ENCODE results near the gene LOXHD1. TPM values are rescaled to one million over a fixed set of nuclear protein-coding genes. Genes with fewer than 3 reads are reported as not detected.

LOXHD1 gene
- total and polyA plus RNA-seq, 4 experiments from 2014 or later, result not detected

GRCh38 chr18:46591783-46592391 is 65.1 kb downstream of the LOXHD1 start:
- intact Hi-C loops (cut with micrococcal nuclease), result no loop called here
- Histone ChIP-seq H3K36me3 (ENCODE audit: insufficient read depth, low read length) (no peaks in the 10 kb centered on the region), H3K27ac (ENCODE audit: low read depth, low read length) (no peak overlapping the region), H3K9me3 (ENCODE audit: control insufficient read depth in 1 of 2, low read length in 2 of 2) (no peaks in the 10 kb centered on the region), H3K27me3 (ENCODE audit: insufficient read depth, low read length) (no peaks in the 10 kb centered on the region), H3K4me1 (ENCODE audit: insufficient read depth, low read length) (no peaks in the 10 kb centered on the region), H3K4me3 (ENCODE audit: low read length in 2 of 2) (no peak overlapping the region)
- H3K4me1 Mint-ChIP-seq, result no peaks in the 10 kb centered on the region
- no peak overlapping the region for H3K4me3 Mint-ChIP-seq
- no peaks in the 10 kb centered on the region for H3K9me3 Mint-ChIP-seq
- H3K36me3 Mint-ChIP-seq, result no peaks in the 10 kb centered on the region
- CTCF ChIA-PET (ENCODE audit: partially characterized antibody), result no interaction called here
- peaks cover 10 to 17% of the 10 kb centered on the region in 2 donors for H3K27me3 Mint-ChIP-seq
- POLR2A ChIA-PET (ENCODE audit: partially characterized antibody), result no interaction called here
- no peak for DNase-seq
- no peak overlapping the region for H3K27ac Mint-ChIP-seq

GRCh38 chr18:46590103-46590502 is 66.9 kb downstream of the LOXHD1 start:
- Histone ChIP-seq H3K4me3 (ENCODE audit: low read length in 2 of 2) (no peak overlapping the region), H3K9me3 (ENCODE audit: control insufficient read depth in 1 of 2, low read length in 2 of 2) (no peaks in the 10 kb centered on the region), H3K27me3 (ENCODE audit: insufficient read depth, low read length) (no peaks in the 10 kb centered on the region), H3K36me3 (ENCODE audit: insufficient read depth, low read length) (no peaks in the 10 kb centered on the region), H3K27ac (ENCODE audit: low read depth, low read length) (no peak overlapping the region), H3K4me1 (ENCODE audit: insufficient read depth, low read length) (no peaks in the 10 kb centered on the region)
- Mint-ChIP-seq H3K27ac (no peak overlapping the region), H3K4me1 (no peaks in the 10 kb centered on the region), H3K9me3 (no peaks in the 10 kb centered on the region), H3K4me3 (no peak overlapping the region), H3K36me3 (no peaks in the 10 kb centered on the region), H3K27me3 (peaks cover 10% of the 10 kb centered on the region in 2 donors)
- no peak for DNase-seq
- intact Hi-C loops (cut with micrococcal nuclease), result no loop called here
- POLR2A ChIA-PET (ENCODE audit: partially characterized antibody), result no interaction called here
- CTCF ChIA-PET (ENCODE audit: partially characterized antibody), result no interaction called here

- no peak overlapping the region for H3K27ac ChIP-seq (ENCODE audit: low read depth, low read length)
- no peaks in the 10 kb centered on the region for H3K36me3 ChIP-seq (ENCODE audit: insufficient read depth, low read length)
- no peaks in the 10 kb centered on the region for H3K4me1 ChIP-seq (ENCODE audit: insufficient read depth, low read length)
- intact Hi-C loops (cut with micrococcal nuclease), result no loop called here
- CTCF ChIA-PET (ENCODE audit: partially characterized antibody), result no interaction called here
- H3K9me3 ChIP-seq (ENCODE audit: control insufficient read depth in 1 of 2, low read length in 2 of 2), result no peaks in the 10 kb centered on the region
- no peaks in the 10 kb centered on the region for H3K4me1 Mint-ChIP-seq
- no peaks in the 10 kb centered on the region for H3K36me3 Mint-ChIP-seq
- H3K4me3 Mint-ChIP-seq, result no peak overlapping the region
- no peaks in the 10 kb centered on the region for H3K27me3 ChIP-seq (ENCODE audit: insufficient read depth, low read length)
- POLR2A ChIA-PET (ENCODE audit: partially characterized antibody), result no interaction called here
- H3K27ac Mint-ChIP-seq, result no peak overlapping the region
- no peak for DNase-seq
- no peaks in the 10 kb centered on the region for H3K9me3 Mint-ChIP-seq
- no peak overlapping the region for H3K4me3 ChIP-seq (ENCODE audit: low read length in 2 of 2)
- H3K27me3 Mint-ChIP-seq, result peaks cover 6 to 8% of the 10 kb centered on the region in 2 donors
These were observed 67.9 kb downstream of the LOXHD1 start for GRCh38 chr18:46588971-46589660.

DNA sequence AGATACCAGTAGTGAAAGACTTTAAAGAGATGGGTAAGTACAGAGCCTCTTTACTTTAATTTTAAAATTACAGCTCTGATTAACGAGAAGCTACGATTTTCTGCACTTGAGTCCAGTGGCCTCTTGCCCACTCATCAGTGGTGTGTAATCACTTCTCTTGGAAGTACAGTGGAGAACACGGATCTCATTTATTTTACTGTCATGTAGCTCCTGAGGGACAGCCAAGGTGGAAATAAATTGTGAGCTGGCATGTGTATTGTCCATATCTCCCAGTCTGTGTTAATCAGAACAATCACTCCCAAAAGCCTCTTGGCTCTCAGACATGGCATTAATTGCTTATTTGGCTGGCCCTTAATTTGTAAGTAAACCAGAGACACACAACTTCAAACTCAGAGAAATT is 69.4 kb downstream of the LOXHD1 start:
- DNase-seq, result no peak
- Histone ChIP-seq H3K36me3 (ENCODE audit: insufficient read depth, low read length) (no peaks in the 10 kb centered on the region), H3K4me3 (ENCODE audit: low read length in 2 of 2) (no peak overlapping the region), H3K27ac (ENCODE audit: low read depth, low read length) (no peak overlapping the region), H3K27me3 (ENCODE audit: insufficient read depth, low read length) (no peaks in the 10 kb centered on the region), H3K9me3 (ENCODE audit: control insufficient read depth in 1 of 2, low read length in 2 of 2) (no peaks in the 10 kb centered on the region), H3K4me1 (ENCODE audit: insufficient read depth, low read length) (no peaks in the 10 kb centered on the region)
- peaks cover 0 to 3% (median 0%) of the 10 kb centered on the region in 8 donors for H3K9me3 Mint-ChIP-seq
- H3K36me3 Mint-ChIP-seq, result peaks cover 0 to 2% of the 10 kb centered on the region in 2 donors
- POLR2A ChIA-PET (ENCODE audit: partially characterized antibody), result no interaction called here
- CTCF ChIA-PET (ENCODE audit: partially characterized antibody), result no interaction called here
- peaks cover 5 to 7% of the 10 kb centered on the region in 2 donors for H3K27me3 Mint-ChIP-seq
- intact Hi-C loops (cut with micrococcal nuclease), result no loop called here
- H3K4me1 Mint-ChIP-seq, result no peaks in the 10 kb centered on the region
- H3K4me3 Mint-ChIP-seq, result no peak overlapping the region
- H3K27ac Mint-ChIP-seq, result no peak overlapping the region

GRCh38 chr18:46583711-46584110 is 73.3 kb downstream of the LOXHD1 start:
- POLR2A ChIA-PET (ENCODE audit: partially characterized antibody), result no interaction called here
- no peak overlapping the region for H3K4me3 Mint-ChIP-seq
- Histone ChIP-seq H3K4me1 (ENCODE audit: insufficient read depth, low read length) (no peaks in the 10 kb centered on the region), H3K9me3 (ENCODE audit: control insufficient read depth in 1 of 2, low read length in 2 of 2) (peaks cover 0 to 6% of the 10 kb centered on the region in 2 donors), H3K27me3 (ENCODE audit: insufficient read depth, low read length) (no peaks in the 10 kb centered on the region), H3K36me3 (ENCODE audit: insufficient read depth, low read length) (no peaks in the 10 kb centered on the region), H3K27ac (ENCODE audit: low read depth, low read length) (no peak overlapping the region), H3K4me3 (ENCODE audit: low read length in 2 of 2) (no peak overlapping the region)
- peaks cover 4 to 9% of the 10 kb centered on the region in 2 donors for H3K27me3 Mint-ChIP-seq
- DNase-seq, result no peak
- CTCF ChIA-PET (ENCODE audit: partially characterized antibody), result no interaction called here
- intact Hi-C loops (cut with micrococcal nuclease), result no loop called here
- no peak overlapping the region for H3K27ac Mint-ChIP-seq
- H3K36me3 Mint-ChIP-seq, result peaks cover 0 to 2% of the 10 kb centered on the region in 2 donors
- peaks cover 8 to 30% (median 22%) of the 10 kb centered on the region in 8 donors for H3K9me3 Mint-ChIP-seq
- H3K4me1 Mint-ChIP-seq, result no peaks in the 10 kb centered on the region

DNA sequence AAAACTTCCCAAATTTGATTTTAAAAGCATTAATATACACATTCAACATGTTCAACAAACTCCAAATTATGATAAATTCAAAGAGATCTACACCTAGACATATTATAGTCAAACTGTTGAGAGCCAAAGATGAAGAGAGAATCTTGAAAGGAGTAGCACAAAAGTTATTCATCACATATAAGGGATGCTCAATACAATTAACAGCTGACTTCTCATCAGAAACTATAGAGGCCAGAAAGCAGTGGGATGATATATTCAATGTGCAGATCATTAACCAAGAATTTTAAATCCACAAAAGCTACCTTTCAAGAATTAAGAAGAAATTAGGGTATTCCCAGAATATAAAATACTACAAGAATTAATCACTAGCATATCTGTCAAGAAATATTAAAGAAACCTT is 75.4 kb downstream of the LOXHD1 start:
- intact Hi-C loops (cut with micrococcal nuclease), result no loop called here
- H3K36me3 Mint-ChIP-seq, result peaks cover 0 to 2% of the 10 kb centered on the region in 2 donors
- H3K27me3 Mint-ChIP-seq, result peaks cover 9 to 17% of the 10 kb centered on the region in 2 donors
- no peak overlapping the region for H3K4me3 ChIP-seq (ENCODE audit: low read length in 2 of 2)
- H3K4me3 Mint-ChIP-seq, result no peak overlapping the region
- peaks cover 8 to 34% (median 22%) of the 10 kb centered on the region in 8 donors for H3K9me3 Mint-ChIP-seq
- CTCF ChIA-PET (ENCODE audit: partially characterized antibody), result no interaction called here
- no peaks in the 10 kb centered on the region for H3K4me1 Mint-ChIP-seq
- no peaks in the 10 kb centered on the region for H3K27me3 ChIP-seq (ENCODE audit: insufficient read depth, low read length)
- no peak overlapping the region for H3K27ac Mint-ChIP-seq
- POLR2A ChIA-PET (ENCODE audit: partially characterized antibody), result no interaction called here
- DNase-seq, result no peak
- H3K36me3 ChIP-seq (ENCODE audit: insufficient read depth, low read length), result no peaks in the 10 kb centered on the region
- H3K9me3 ChIP-seq (ENCODE audit: control insufficient read depth in 1 of 2, low read length in 2 of 2), result peaks cover 0 to 6% of the 10 kb centered on the region in 2 donors
- no peaks in the 10 kb centered on the region for H3K4me1 ChIP-seq (ENCODE audit: insufficient read depth, low read length)
- no peak overlapping the region for H3K27ac ChIP-seq (ENCODE audit: low read depth, low read length)

DNA sequence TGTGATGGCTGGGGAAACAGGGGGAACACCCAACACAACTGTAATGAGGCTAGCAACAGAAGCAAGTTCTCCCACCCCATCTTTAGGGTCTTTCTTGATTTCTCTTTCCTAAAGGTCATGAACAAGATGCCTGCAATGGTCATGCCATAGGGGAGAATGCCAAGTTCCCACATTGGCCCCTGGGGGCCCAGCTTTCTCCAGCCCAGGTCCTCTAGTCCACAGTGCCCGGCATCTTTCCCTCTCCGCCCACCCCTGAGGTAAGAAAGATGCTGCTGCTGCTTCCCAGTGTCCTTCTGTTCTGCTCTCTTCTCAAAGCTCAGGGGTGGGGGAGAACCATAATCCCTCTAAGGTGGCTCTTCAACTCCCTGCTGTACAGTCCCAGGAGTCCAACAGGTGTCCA is 78.0 kb downstream of the LOXHD1 start:
- H3K27ac Mint-ChIP-seq, result no peak overlapping the region
- Histone ChIP-seq H3K9me3 (ENCODE audit: control insufficient read depth in 1 of 2, low read length in 2 of 2) (peaks cover 0 to 6% of the 10 kb centered on the region in 2 donors), H3K4me1 (ENCODE audit: insufficient read depth, low read length) (no peaks in the 10 kb centered on the region), H3K27me3 (ENCODE audit: insufficient read depth, low read length) (no peaks in the 10 kb centered on the region), H3K4me3 (ENCODE audit: low read length in 2 of 2) (no peak overlapping the region), H3K27ac (ENCODE audit: low read depth, low read length) (no peak overlapping the region), H3K36me3 (ENCODE audit: insufficient read depth, low read length) (no peaks in the 10 kb centered on the region)
- DNase-seq, result no peak
- POLR2A ChIA-PET (ENCODE audit: partially characterized antibody), result no interaction called here
- no peak overlapping the region for H3K4me3 Mint-ChIP-seq
- H3K27me3 Mint-ChIP-seq, result peaks cover 9 to 20% of the 10 kb centered on the region in 2 donors
- H3K4me1 Mint-ChIP-seq, result no peaks in the 10 kb centered on the region
- peaks cover 8 to 34% (median 22%) of the 10 kb centered on the region in 8 donors for H3K9me3 Mint-ChIP-seq
- H3K36me3 Mint-ChIP-seq, result peaks cover 0 to 2% of the 10 kb centered on the region in 2 donors
- CTCF ChIA-PET (ENCODE audit: partially characterized antibody), result no interaction called here
- intact Hi-C loops (cut with micrococcal nuclease), result no loop called here

Data from CD4-positive, alpha-beta memory T cell (primary cell).